ENCODE results near the gene NCAM2. TPM values are rescaled to one million over a fixed set of nuclear protein-coding genes. Genes with fewer than 3 reads are reported as not detected.
A peak's percentile ranks its signal among the peaks of the same experiment; 100 is the strongest.
"Not testable (repeated sequence)": the region's sequence is repeated elsewhere in the genome, so short reads cannot be mapped to it uniquely, and the experiment has no call there.

The NCAM2 gene
- total and polyA plus RNA-seq, 4 donors, result 30.7 to 138 (median 61.1) TPM

DNA sequence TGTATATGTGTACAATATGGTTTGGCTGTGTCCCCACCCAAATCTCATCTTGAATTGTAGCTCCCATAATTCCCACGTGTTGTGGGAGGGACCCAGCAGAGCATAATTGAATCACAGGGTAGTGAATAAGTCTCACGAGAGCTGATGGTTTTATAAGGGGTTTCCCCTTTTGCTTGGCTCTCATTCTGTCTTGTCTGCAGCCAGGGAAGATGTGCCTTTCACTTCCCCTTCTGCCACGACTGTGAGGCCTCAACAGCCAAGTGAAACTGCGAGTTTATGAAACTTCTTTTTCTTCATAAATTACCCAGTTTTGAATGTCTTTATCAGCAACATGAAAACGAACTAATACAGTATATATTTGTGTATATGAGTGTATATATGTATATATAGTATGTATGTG lies 406.1 kb downstream of the NCAM2 start:
- H3K4me1 ChIP-seq (ENCODE audit: control insufficient read depth, insufficient read depth, low read length); H3K4me3 ChIP-seq (ENCODE audit: low read depth, low read length); DNase-seq (ENCODE audit: low read depth in 4 of 6, low spot score in 6 of 6); H3K9me3 ChIP-seq (ENCODE audit: control insufficient read depth, insufficient read depth, low read length); H3K36me3 ChIP-seq (ENCODE audit: control insufficient read depth, insufficient read depth, low read length); H3K27ac ChIP-seq (ENCODE audit: low read depth, low read length); H3K27me3 ChIP-seq (ENCODE audit: control insufficient read depth, insufficient read depth, low read length): not testable (repeated sequence)
- 83% methylated on average over 2 of the region's 5 CpGs for WGBS (ENCODE audit: insufficient coverage)

DNA sequence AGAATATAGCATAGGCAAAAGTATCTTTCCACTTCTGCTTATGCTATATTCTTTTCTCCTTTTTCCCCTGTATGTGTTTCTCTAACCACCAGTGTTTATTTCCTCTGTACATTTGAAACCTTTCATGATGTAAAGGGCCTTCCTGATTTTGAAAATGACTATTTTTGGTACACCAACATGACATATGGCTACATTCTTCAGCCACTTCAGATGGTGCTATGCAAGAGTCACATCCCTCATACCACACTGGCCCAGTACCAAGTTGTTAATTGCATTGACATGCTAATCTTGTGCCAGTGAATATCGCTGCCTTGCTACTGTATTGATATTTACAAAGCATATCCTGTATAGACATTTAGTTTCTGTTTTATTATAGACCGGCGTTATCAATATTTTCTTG lies 408.7 kb downstream of the NCAM2 start:
- H3K9me3 ChIP-seq (ENCODE audit: control insufficient read depth, insufficient read depth, low read length), result no peaks in the 10 kb centered on the region
- no peaks in the 10 kb centered on the region for H3K4me1 ChIP-seq (ENCODE audit: control insufficient read depth, insufficient read depth, low read length)
- peak in 2 of 6 donors; percentile 4 to 30 for DNase-seq (ENCODE audit: low read depth in 4 of 6, low spot score in 6 of 6)
- H3K27me3 ChIP-seq (ENCODE audit: control insufficient read depth, insufficient read depth, low read length), result no peaks in the 10 kb centered on the region
- no peaks in the 10 kb centered on the region for H3K36me3 ChIP-seq (ENCODE audit: control insufficient read depth, insufficient read depth, low read length)
- no CpG with 5 or more reads among the region's 3 CpGs for WGBS (ENCODE audit: insufficient coverage)
- no peak overlapping the region for H3K4me3 ChIP-seq (ENCODE audit: low read depth, low read length)
- no peak overlapping the region for H3K27ac ChIP-seq (ENCODE audit: low read depth, low read length)

DNA sequence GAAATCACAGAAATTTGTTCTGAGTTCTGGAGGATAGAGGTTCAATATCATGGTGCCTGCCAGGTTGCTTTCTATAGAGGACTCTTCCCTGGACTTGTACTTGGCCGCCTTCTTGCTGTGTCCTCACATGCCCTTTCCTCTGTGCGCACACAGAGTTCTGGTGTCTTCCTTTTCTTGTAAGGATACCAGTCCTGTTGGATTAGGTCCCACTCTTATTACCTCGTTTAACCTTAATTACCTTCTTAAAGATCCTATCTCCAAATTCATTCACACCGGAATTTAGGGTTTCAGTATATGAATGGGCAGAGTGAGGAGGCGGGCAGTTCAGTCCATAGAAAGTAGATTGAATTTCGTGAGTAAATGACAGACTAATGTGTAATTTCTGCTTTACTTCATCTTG lies 413.9 kb downstream of the NCAM2 start:
- no peaks in the 10 kb centered on the region for H3K9me3 ChIP-seq (ENCODE audit: control insufficient read depth, insufficient read depth, low read length)
- no peaks in the 10 kb centered on the region for H3K4me1 ChIP-seq (ENCODE audit: control insufficient read depth, insufficient read depth, low read length)
- H3K4me3 ChIP-seq (ENCODE audit: low read depth, low read length), result no peak overlapping the region
- H3K27ac ChIP-seq (ENCODE audit: low read depth, low read length), result no peak overlapping the region
- H3K27me3 ChIP-seq (ENCODE audit: control insufficient read depth, insufficient read depth, low read length), result no peaks in the 10 kb centered on the region
- H3K36me3 ChIP-seq (ENCODE audit: control insufficient read depth, insufficient read depth, low read length), result peaks cover 3% of the 10 kb centered on the region
- no peak for DNase-seq (ENCODE audit: low read depth in 4 of 6, low spot score in 6 of 6)
- 86% methylated on average over 1 of the region's 6 CpGs for WGBS (ENCODE audit: insufficient coverage)

DNA sequence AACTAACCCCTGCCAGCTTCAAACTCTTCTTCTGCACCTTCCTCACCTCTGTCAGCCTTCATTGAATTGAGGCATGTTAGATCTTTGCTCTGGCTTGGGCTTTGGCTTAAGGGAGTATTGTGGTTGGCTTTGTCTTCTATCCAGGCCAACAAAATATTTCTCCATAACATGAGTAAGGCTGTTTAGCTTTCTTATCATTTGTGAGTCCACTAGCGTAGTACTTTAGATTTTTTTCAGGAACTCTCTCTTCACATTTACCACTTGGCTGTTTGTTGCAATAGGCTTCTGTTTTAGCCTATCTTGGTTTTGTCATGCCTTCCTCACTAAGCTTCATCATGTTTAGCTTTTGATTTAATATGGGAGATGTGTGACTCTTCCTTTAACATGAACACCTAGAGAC lies 417.5 kb downstream of the NCAM2 start:
- Histone ChIP-seq H3K36me3 (ENCODE audit: control insufficient read depth, insufficient read depth, low read length) (peaks cover 3% of the 10 kb centered on the region), H3K4me1 (ENCODE audit: control insufficient read depth, insufficient read depth, low read length) (no peaks in the 10 kb centered on the region), H3K27ac (ENCODE audit: low read depth, low read length) (no peak overlapping the region), H3K4me3 (ENCODE audit: low read depth, low read length) (no peak overlapping the region), H3K27me3 (ENCODE audit: control insufficient read depth, insufficient read depth, low read length) (no peaks in the 10 kb centered on the region), H3K9me3 (ENCODE audit: control insufficient read depth, insufficient read depth, low read length) (no peaks in the 10 kb centered on the region)
- no peak for DNase-seq (ENCODE audit: low read depth in 4 of 6, low spot score in 6 of 6)
- no CpG with 5 or more reads among the region's 1 CpG for WGBS (ENCODE audit: insufficient coverage)

DNA sequence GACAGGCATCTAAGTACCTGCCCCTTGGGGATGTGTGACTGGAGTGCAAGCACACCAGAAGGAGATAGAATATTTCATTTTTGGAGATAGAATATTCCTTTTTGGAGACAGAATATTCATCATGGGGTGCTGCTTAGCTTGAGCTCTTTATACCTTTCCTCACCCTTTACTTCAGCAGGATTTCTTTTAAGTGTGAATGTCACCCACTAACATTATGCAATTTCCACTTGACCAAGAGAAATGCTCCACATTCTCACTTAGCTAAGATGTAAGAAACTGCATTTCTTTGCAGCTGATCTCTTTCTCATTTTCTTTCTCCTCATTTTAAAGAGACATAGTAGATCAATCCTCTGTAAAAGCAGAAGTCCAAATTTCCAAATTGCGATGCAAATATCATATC lies 436.7 kb downstream of the NCAM2 start:
- Histone ChIP-seq H3K27me3 (ENCODE audit: control insufficient read depth, insufficient read depth, low read length) (no peaks in the 10 kb centered on the region), H3K27ac (ENCODE audit: low read depth, low read length) (no peak overlapping the region), H3K36me3 (ENCODE audit: control insufficient read depth, insufficient read depth, low read length) (no peaks in the 10 kb centered on the region), H3K9me3 (ENCODE audit: control insufficient read depth, insufficient read depth, low read length) (no peaks in the 10 kb centered on the region), H3K4me3 (ENCODE audit: low read depth, low read length) (no peak overlapping the region), H3K4me1 (ENCODE audit: control insufficient read depth, insufficient read depth, low read length) (no peaks in the 10 kb centered on the region)
- no CpG with 5 or more reads among the region's 1 CpG for WGBS (ENCODE audit: insufficient coverage)
- DNase-seq (ENCODE audit: low read depth in 4 of 6, low spot score in 6 of 6), result no peak

DNA sequence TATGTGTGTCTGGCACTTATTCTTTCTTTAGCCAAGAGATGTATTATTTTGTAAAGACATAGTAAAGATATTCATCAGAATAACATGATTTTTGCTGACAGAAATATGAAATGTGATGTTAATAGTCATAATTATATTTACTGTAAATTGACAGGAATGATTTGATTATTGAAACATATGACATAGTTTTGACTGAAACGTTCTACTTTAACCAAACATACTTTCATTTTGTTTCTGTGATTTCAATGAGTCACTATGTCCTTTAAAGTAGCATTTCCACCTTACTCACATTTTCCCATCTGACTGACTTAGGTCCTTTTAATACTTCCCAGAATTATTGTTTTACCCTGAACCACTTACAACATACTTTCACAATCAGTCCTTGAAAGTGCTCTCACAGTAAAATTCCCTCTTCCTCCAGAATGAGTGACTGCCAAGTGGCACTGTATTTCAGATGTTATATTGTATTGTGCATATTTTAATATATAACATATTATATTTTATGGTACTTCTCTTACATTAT lies 437.9 kb downstream of the NCAM2 start:
- Histone ChIP-seq H3K4me1 (ENCODE audit: control insufficient read depth, insufficient read depth, low read length) (no peaks in the 10 kb centered on the region), H3K27me3 (ENCODE audit: control insufficient read depth, insufficient read depth, low read length) (no peaks in the 10 kb centered on the region), H3K27ac (ENCODE audit: low read depth, low read length) (no peak overlapping the region), H3K9me3 (ENCODE audit: control insufficient read depth, insufficient read depth, low read length) (no peaks in the 10 kb centered on the region), H3K4me3 (ENCODE audit: low read depth, low read length) (no peak overlapping the region), H3K36me3 (ENCODE audit: control insufficient read depth, insufficient read depth, low read length) (no peaks in the 10 kb centered on the region)
- no peak for DNase-seq (ENCODE audit: low read depth in 4 of 6, low spot score in 6 of 6)
- no CpG with 5 or more reads among the region's 1 CpG for WGBS (ENCODE audit: insufficient coverage)

DNA sequence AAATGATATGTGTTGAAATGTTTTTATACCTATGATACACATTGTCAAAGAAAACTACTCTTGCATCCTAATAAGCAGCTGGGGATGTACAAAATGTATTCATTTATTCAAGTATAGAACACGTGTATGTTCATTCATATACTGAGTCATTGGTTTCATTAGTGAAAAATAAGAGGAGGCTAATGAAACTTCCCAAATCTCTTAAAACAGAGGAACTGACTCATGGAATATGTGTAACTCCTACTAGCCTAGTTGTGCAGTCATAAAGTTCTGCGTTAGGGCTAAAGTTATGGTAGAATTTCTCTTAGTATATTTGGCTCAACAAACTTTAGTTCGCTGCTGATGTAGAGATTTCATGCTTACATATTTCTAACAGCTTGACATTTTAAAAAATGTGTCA lies 441.6 kb downstream of the NCAM2 start:
- Histone ChIP-seq H3K4me3 (ENCODE audit: low read depth, low read length) (no peak overlapping the region), H3K9me3 (ENCODE audit: control insufficient read depth, insufficient read depth, low read length) (peaks cover 2% of the 10 kb centered on the region), H3K36me3 (ENCODE audit: control insufficient read depth, insufficient read depth, low read length) (no peaks in the 10 kb centered on the region), H3K27ac (ENCODE audit: low read depth, low read length) (no peak overlapping the region), H3K27me3 (ENCODE audit: control insufficient read depth, insufficient read depth, low read length) (no peaks in the 10 kb centered on the region), H3K4me1 (ENCODE audit: control insufficient read depth, insufficient read depth, low read length) (no peaks in the 10 kb centered on the region)
- DNase-seq (ENCODE audit: low read depth in 4 of 6, low spot score in 6 of 6), result no peak
- WGBS (ENCODE audit: insufficient coverage), result no CpG with 5 or more reads among the region's 3 CpGs

DNA sequence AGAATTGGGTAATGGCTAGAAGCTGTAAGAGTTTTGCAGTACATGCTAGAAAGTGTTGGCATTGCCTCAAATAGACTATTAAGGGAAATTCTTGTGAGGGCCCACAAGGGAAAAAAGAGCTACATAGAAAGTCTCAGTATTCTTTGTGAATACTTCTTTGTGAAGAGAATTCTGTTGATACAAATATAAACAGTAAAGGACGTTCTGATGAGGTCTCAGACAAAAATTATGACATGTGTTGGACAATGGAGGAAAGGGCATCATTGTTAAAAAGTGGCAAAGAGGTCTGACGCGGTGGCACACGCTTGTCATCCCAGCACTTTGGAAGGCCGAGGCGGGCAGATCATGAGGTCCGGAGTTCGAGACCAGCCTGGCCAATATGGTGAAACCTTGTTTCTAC lies 458.9 kb downstream of the NCAM2 start:
- no peak overlapping the region for H3K4me3 ChIP-seq (ENCODE audit: low read depth, low read length)
- H3K36me3 ChIP-seq (ENCODE audit: control insufficient read depth, insufficient read depth, low read length), result peaks cover 4% of the 10 kb centered on the region
- WGBS (ENCODE audit: insufficient coverage), result 78% methylated on average over 8 of the region's 8 CpGs
- no peak for DNase-seq (ENCODE audit: low read depth in 4 of 6, low spot score in 6 of 6)
- no peaks in the 10 kb centered on the region for H3K27me3 ChIP-seq (ENCODE audit: control insufficient read depth, insufficient read depth, low read length)
- H3K9me3 ChIP-seq (ENCODE audit: control insufficient read depth, insufficient read depth, low read length), result no peaks in the 10 kb centered on the region
- no peaks in the 10 kb centered on the region for H3K4me1 ChIP-seq (ENCODE audit: control insufficient read depth, insufficient read depth, low read length)
- no peak overlapping the region for H3K27ac ChIP-seq (ENCODE audit: low read depth, low read length)

DNA sequence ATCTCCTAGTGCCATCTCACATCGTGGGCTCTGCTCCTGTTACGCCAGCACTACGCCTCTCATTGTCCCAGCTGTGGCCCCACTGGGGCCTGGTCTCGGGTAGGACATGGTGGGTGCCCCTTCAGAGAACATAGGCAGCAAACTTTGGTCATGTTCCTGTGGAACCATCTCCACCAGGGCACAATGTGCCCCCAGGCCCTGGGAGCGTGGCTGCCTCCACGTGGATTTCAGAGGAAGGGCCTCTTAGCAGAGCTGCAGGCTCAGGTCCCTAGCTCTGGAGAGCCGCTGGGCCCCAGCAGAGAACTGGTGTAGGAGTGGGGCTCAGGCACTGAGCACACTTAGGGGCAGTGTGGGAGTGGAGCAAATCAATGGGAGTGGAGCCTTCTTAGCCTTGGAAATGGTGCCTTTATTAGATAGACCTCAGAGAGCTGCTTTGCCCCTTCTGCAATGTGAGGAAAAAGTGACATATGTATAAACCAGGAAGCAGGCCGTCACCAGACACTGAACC lies 460.0 kb downstream of the NCAM2 start:
- WGBS (ENCODE audit: insufficient coverage), result 92% methylated on average over 7 of the region's 8 CpGs
- Histone ChIP-seq H3K36me3 (ENCODE audit: control insufficient read depth, insufficient read depth, low read length) (peaks cover 4% of the 10 kb centered on the region), H3K4me1 (ENCODE audit: control insufficient read depth, insufficient read depth, low read length) (no peaks in the 10 kb centered on the region), H3K27ac (ENCODE audit: low read depth, low read length) (no peak overlapping the region), H3K4me3 (ENCODE audit: low read depth, low read length) (no peak overlapping the region), H3K9me3 (ENCODE audit: control insufficient read depth, insufficient read depth, low read length) (no peaks in the 10 kb centered on the region), H3K27me3 (ENCODE audit: control insufficient read depth, insufficient read depth, low read length) (no peaks in the 10 kb centered on the region)
- DNase-seq (ENCODE audit: low read depth in 4 of 6, low spot score in 6 of 6), result no peak

DNA sequence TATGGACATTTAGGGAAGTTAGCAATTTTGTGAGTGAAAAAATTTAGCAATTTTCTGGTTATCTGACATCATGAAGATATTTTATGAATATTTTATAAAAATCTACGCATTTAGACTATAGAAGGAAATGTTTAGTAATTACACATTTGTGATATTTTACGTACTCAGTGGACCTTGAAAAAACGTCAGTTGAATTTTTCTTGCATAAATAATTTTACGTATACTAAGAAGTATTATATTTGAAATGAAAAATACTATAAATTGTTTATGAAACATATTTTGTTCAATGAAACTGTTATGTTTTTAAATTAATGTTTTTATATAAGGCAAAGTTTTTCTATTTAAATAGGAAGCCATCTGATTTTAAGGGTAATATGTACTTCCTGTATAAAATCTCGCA lies 462.8 kb downstream of the NCAM2 start:
- no peak overlapping the region for H3K4me3 ChIP-seq (ENCODE audit: low read depth, low read length)
- WGBS (ENCODE audit: insufficient coverage), result no CpG with 5 or more reads among the region's 5 CpGs
- peaks cover 4% of the 10 kb centered on the region for H3K36me3 ChIP-seq (ENCODE audit: control insufficient read depth, insufficient read depth, low read length)
- no peak for DNase-seq (ENCODE audit: low read depth in 4 of 6, low spot score in 6 of 6)
- H3K27me3 ChIP-seq (ENCODE audit: control insufficient read depth, insufficient read depth, low read length), result no peaks in the 10 kb centered on the region
- no peaks in the 10 kb centered on the region for H3K4me1 ChIP-seq (ENCODE audit: control insufficient read depth, insufficient read depth, low read length)
- H3K9me3 ChIP-seq (ENCODE audit: control insufficient read depth, insufficient read depth, low read length), result no peaks in the 10 kb centered on the region
- H3K27ac ChIP-seq (ENCODE audit: low read depth, low read length), result no peak overlapping the region
